Heart right ventricle (tissue), 16 donors: ENCODE data around the gene PAX5. TPM values are rescaled to one million over a fixed set of nuclear protein-coding genes. Genes with fewer than 3 reads are reported as not detected.

Experiments used
- ATAC-seq, 8 donors: fragments of 200-7000 bp; cut with Tn5 transposase; one replicate each; pipeline ENCODE4 v1.9.1; 2020; ENCODE audit warnings: mild to moderate bottlenecking in 8 of 8, moderate library complexity in 8 of 8, moderate number of reproducible peaks in 1 of 8
- DNase-seq, 2 donors: peaks; one replicate each; pipeline ENCODE4 v3.0.0-alpha.2; 2020
- H3K27ac ChIP-seq, 10 donors: fragments of 200-600 bp; sonication (generic) in 2 of 10; one replicate each; pipeline versions ENCODE4 v1.5.0 to v1.8.0; 2020 to 2022; ENCODE audit warnings: mild to moderate bottlenecking in 3 of 10
- H3K27me3 ChIP-seq, 7 donors: fragments of 200-600 bp; one replicate each; pipeline ENCODE4 v1.8.0; 2021 to 2022; ENCODE audit warnings: mild to moderate bottlenecking in 2 of 7
- H3K36me3 ChIP-seq, 9 donors: fragments of 200-600 bp; sonication (generic) in 1 of 9; one replicate each; pipeline versions ENCODE4 v1.5.0 to v1.8.0; 2020 to 2022; ENCODE audit warnings: mild to moderate bottlenecking in 2 of 9
- H3K4me1 ChIP-seq, 9 donors: fragments of 200-600 bp; sonication (generic) in 1 of 9; one replicate each; pipeline versions ENCODE4 v1.5.0 to v1.8.0; 2020 to 2022; ENCODE audit warnings: mild to moderate bottlenecking in 4 of 9
- H3K4me3 ChIP-seq, 10 donors: fragments of 200-600 bp; sonication (generic) in 2 of 10; one replicate each; pipeline versions ENCODE4 v1.5.0 to v1.8.0; 2020 to 2022; ENCODE audit warnings: mild to moderate bottlenecking in 7 of 10, moderate library complexity in 2 of 10
- H3K9me3 ChIP-seq, 11 donors: fragments of 200-600 bp in 10 of 11; sonication (generic) in 2 of 11; one replicate each; pipeline versions ENCODE4 v1.5.0 to v1.8.0; 2013 to 2022; ENCODE audit warnings: mild to moderate bottlenecking in 2 of 11, control low read depth in 1 of 11, moderate library complexity in 1 of 11
- WGBS, 2 donors: extraction: QIAGEN DNeasy Blood & Tissue Kit; methylation state at CpG; one replicate each; pipeline ENCODE4 v1.1.7; 2013; ENCODE audit warnings: inconsistent platforms in 1 of 2; 5-methylcytosine and 5-hydroxymethylcytosine counted together
- intact Hi-C, 10 donors: fragments of 100-400 bp; cut with DNase I; formaldehyde crosslinking; loops; one replicate each; pipeline versions ENCODE4 v1.11.1 to v1.14.2; 2022
- polyA plus RNA-seq, 2 donors: library from polyadenylated mRNA; stranded (reverse); fragments of 200-250 nt; gene quantifications; one replicate each; pipeline ENCODE4 v1.2.3, GENCODE V29; 2013
- total RNA-seq, 10 donors: library from RNA; stranded (reverse); fragmentation: NEBNext Ultra II Directional in 3 of 10; extraction: Animal tissue kit (Norgen Biotek cat#: 25700) in 3 of 10; gene quantifications; one replicate each; pipeline versions ENCODE4 v1.2.1 to v1.2.4, GENCODE V29; 2021 to 2023
- TF ChIP-seq, protein P1 (sequence below), 9 donors: fragments of 200-600 bp; sonication (generic) in 2 of 9; IDR thresholded peaks; one replicate each; pipeline versions ENCODE4 v1.5.0 to v1.8.0; 2021 to 2022; ENCODE audit warnings: antibody characterized with exemption in 9 of 9, mild to moderate bottlenecking in 5 of 9, moderate library complexity in 1 of 9
- donor health status: Arrhythmogenic right ventricular cardiomyopathy.
- donor health status: ischemic (EF 13 %, LVEDD 7.1; RV severe dilation, severe dysfunction).
- donor health status: healthy with polysubstance abuse.
- donor health status: DM: no; HTN: yes; CAD: no.
- donor health status: DM: no; HTN: no; CAD: no.
- donor health status: ischemic (EF 25% LVEDD 6.9; RV normal size, moderate dysfunction).
- donor health status: ischemic (EF 25% LVEDD 5.7; RV mildly dilated, moderate dysfunction).
- donor health status: healthy.
- donor health status: DM: yes; HTN: yes; CAD: no.
- donor health status: Ischemic cardiomyopathy.
- donor health status: ischemic (EF 35%, LVEDD 5.7; RV mildly dilated, moderate dysfunction).
- donor health status: nonischemic (EF 11% LVEDD 7.7; RV severe dilation, severe dysfunction).
- donor health status: DM: yes; HTN: yes; CAD: no.
- donor health status: PGD.
- donor health status: ischemic (EF 29% LVEDD 5.4; RV normal size, mild dysfunction).
- donor health status: nonischemic (EF 23%, LVEDD 6.1; RV moderate dilation, normal function).

PAX5 gene
- total and polyA plus RNA-seq, 12 donors, result under 0.01 to 0.09 TPM; not detected in 10

DNA sequence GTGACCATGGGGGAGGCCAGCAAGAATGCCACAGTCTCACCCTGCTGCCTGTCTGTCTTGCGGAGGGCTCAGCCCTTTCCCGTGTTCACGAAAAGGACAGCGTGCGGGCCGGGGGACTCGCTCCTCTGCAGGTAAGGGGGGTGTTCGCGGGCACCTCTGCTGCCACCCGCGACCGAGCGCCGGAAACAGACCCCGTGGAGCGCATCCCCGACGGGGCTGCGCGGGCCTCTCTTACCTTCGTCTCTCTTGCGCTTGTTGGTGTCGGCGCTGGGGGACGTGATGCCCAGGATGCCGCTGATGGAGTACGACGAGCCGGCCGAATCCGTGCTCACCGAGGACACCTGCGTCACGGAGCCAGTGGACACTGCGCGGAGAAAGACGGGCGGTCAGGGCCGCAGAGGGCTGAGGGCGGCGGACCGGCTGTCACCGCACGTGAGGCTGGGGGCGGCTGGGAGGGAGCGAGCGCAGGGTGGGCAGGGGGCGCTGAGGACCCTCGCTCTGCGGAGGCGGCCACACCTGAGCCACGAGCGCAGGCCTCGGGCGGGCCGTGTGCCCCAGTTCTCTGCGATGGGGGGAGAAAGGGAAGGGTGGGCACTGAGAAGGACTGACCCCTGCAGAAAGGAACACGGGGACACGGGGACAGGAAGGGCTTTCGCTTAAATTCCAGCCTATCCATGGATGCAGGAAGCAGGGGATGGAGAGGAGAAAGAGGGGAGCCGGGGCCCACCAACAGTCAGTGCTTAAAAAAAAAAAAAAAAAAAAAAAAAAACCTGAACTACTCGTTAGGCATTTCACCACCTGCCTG is 31.5 kb downstream of the PAX5 start:
- H3K4me1 ChIP-seq, result peaks cover 0 to 4% (median 0%) of the 10 kb centered on the region in 9 donors
- intact Hi-C loops, result no loop called here
- no peaks in the 10 kb centered on the region for H3K9me3 ChIP-seq
- 2 to 3% methylated on average over 62 of the region's 62 CpGs for WGBS, 2 donors
- DNase-seq, result no peak
- no peak overlapping the region for H3K4me3 ChIP-seq
- H3K36me3 ChIP-seq, result no peaks in the 10 kb centered on the region
- no peak for ATAC-seq
- H3K27me3 ChIP-seq, result peaks cover 0 to 97% (median 90%) of the 10 kb centered on the region in 7 donors
- TF ChIP-seq, protein P1, sequence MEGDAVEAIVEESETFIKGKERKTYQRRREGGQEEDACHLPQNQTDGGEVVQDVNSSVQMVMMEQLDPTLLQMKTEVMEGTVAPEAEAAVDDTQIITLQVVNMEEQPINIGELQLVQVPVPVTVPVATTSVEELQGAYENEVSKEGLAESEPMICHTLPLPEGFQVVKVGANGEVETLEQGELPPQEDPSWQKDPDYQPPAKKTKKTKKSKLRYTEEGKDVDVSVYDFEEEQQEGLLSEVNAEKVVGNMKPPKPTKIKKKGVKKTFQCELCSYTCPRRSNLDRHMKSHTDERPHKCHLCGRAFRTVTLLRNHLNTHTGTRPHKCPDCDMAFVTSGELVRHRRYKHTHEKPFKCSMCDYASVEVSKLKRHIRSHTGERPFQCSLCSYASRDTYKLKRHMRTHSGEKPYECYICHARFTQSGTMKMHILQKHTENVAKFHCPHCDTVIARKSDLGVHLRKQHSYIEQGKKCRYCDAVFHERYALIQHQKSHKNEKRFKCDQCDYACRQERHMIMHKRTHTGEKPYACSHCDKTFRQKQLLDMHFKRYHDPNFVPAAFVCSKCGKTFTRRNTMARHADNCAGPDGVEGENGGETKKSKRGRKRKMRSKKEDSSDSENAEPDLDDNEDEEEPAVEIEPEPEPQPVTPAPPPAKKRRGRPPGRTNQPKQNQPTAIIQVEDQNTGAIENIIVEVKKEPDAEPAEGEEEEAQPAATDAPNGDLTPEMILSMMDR (IDR thresholded peaks at IDR 0.05), result no peak
- H3K27ac ChIP-seq, result no peak overlapping the region

DNA sequence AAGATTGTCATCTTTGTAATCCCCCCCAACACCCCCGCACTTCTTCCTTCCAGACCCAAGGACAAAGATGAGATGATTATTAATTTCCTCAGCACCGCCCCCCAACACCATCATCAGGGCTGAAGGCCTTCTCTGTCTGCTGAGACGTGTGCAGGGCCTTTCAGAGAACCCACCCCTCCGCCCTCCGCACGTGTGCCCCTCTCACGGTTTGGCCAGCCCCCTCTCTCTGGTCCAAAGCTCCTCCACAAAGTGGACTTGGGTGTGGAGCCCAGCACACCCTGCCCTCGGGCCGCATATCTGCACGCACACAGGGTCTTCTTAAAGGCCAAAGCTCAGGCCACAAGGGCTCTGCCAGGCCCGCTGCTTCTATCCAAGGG is 32.0 kb downstream of the PAX5 start:
- Histone ChIP-seq H3K4me1 (peaks cover 0 to 4% (median 0%) of the 10 kb centered on the region in 9 donors), H3K27me3 (peaks cover 0 to 95% (median 85%) of the 10 kb centered on the region in 7 donors), H3K9me3 (no peaks in the 10 kb centered on the region), H3K27ac (no peak overlapping the region), H3K4me3 (no peak overlapping the region), H3K36me3 (no peaks in the 10 kb centered on the region)
- ATAC-seq (no peak), DNase-seq (no peak)
- TF ChIP-seq, protein P1 (IDR thresholded peaks at IDR 0.05), result no peak
- WGBS, 2 donors, result 40 to 48% methylated on average over 11 of the region's 11 CpGs
- intact Hi-C loops, result no loop called here

DNA sequence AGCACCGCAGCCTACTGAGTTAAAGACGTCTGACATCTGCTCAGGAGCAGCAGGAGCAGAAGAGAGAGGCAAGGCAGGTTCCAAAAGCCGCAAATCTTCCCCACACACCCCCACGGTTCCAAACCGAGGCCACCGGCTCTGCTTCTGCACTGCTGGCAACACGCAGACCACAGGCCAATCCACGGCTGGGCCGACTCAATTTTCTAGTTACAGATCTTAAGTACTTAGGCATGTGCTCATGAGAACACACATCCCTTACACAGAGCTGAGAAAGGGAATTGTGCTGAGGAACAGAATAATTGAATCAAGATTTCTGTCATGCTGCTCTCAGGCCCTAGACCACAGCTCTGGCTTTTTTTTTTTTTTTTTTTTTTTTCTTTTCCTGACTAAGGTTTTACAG is 32.6 kb downstream of the PAX5 start:
- 67 to 68% methylated on average over 9 of the region's 9 CpGs for WGBS, 2 donors
- intact Hi-C loops, result no loop called here
- H3K9me3 ChIP-seq, result no peaks in the 10 kb centered on the region
- no peak overlapping the region for H3K4me3 ChIP-seq
- H3K4me1 ChIP-seq, result peaks cover 0 to 4% (median 0%) of the 10 kb centered on the region in 9 donors
- TF ChIP-seq, protein P1 (IDR thresholded peaks at IDR 0.05), result no peak
- DNase-seq (no peak), ATAC-seq (no peak)
- H3K27ac ChIP-seq, result no peak overlapping the region
- peaks cover 0 to 95% (median 85%) of the 10 kb centered on the region in 7 donors for H3K27me3 ChIP-seq
- no peaks in the 10 kb centered on the region for H3K36me3 ChIP-seq

DNA sequence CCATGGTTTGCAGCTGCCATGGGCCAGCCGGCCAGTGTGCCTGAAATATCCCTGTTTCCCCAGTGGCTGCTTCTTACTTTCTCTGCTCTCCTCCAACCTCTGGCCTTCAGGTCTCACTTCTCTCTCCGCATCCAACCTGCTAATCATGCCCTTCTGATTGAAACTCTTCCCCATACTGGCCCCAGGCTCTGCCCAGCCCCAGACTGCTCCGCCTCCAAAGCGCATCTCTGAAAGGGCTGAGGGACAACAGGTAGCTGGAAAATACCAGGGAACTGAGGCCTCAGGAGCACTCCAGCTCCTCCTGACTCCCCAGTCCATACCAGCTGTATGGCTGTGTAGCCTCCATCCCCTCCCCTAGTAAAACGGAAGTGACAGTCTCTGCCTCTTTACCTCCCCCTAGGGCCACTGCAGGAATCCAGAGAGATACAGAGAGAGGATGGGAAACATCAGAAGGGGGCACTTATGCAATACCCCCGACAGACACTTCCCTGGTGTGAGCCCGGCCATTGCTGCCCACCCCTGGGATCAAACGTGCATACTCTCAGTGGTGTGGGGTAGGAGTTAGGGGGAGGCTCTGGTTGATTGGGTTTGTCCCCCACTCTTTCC is 34.2 kb downstream of the PAX5 start:
- ATAC-seq (no peak), DNase-seq (no peak)
- TF ChIP-seq, protein P1 (IDR thresholded peaks at IDR 0.05), result no peak
- peaks cover 0 to 93% (median 74%) of the 10 kb centered on the region in 7 donors for H3K27me3 ChIP-seq
- no peak overlapping the region for H3K4me3 ChIP-seq
- 45 to 50% methylated on average over 8 of the region's 8 CpGs for WGBS, 2 donors
- intact Hi-C loops, result loop anchor here in 2 of 10 donors (10.0 kb wide), 1 partner anchor 265 kb away; no protein-coding TSS in a partner anchor
- H3K4me1 ChIP-seq, result peaks cover 0 to 6% (median 0%) of the 10 kb centered on the region in 9 donors
- H3K27ac ChIP-seq, result no peak overlapping the region
- H3K9me3 ChIP-seq, result no peaks in the 10 kb centered on the region
- H3K36me3 ChIP-seq, result no peaks in the 10 kb centered on the region
